Stimulated activated CD4-positive, alpha-beta T cell treated with anti-CD3 and anti-CD28 coated beads, Interleukin-12 subunit alpha, Interleukin-12 subunit beta, amount 100 ng/mL, for 4 hours (primary cell): ENCODE measurements around the gene LDB2.

Experiments
- DNase-seq: peaks from one replicate; pipeline ENCODE4 v3.0.0-alpha.2; 2020

LDB2 gene

GRCh38 chr4:16838226-16838875, 60.1 kb downstream of the LDB2 start:
- DNase-seq = no peak

GRCh38 chr4:16837475-16837874, 61.0 kb downstream of the LDB2 start:
- no peak for DNase-seq

- no peak for DNase-seq
Measured at GRCh38 chr4:16836324-16836723, 62.1 kb downstream of the LDB2 start.

- DNase-seq = no peak
Measured at GRCh38 chr4:16835597-16836247, 62.7 kb downstream of the LDB2 start.

GRCh38 chr4:16834814-16835213, 63.6 kb downstream of the LDB2 start:
- no peak for DNase-seq

- no peak for DNase-seq
Measured at GRCh38 chr4:16833722-16834121, 64.7 kb downstream of the LDB2 start.

- no peak for DNase-seq
Measured at GRCh38 chr4:16830081-16830480, 68.4 kb downstream of the LDB2 start.

GRCh38 chr4:16827794-16828724, 70.4 kb downstream of the LDB2 start:
- no peak for DNase-seq

GRCh38 chr4:16827045-16827444, 71.4 kb downstream of the LDB2 start:
- no peak for DNase-seq

- no peak for DNase-seq
Measured at GRCh38 chr4:16826406-16826910, 72.0 kb downstream of the LDB2 start.

GRCh38 chr4:16824278-16824806, 74.1 kb downstream of the LDB2 start:
- DNase-seq = no peak

- DNase-seq = no peak
Measured at GRCh38 chr4:16820329-16820728, 78.1 kb downstream of the LDB2 start.

GRCh38 chr4:16819652-16820051, 78.8 kb downstream of the LDB2 start:
- DNase-seq = no peak

GRCh38 chr4:16818005-16818404, 80.4 kb downstream of the LDB2 start:
- no peak for DNase-seq

- DNase-seq = no peak
Measured at GRCh38 chr4:16817286-16817685, 81.2 kb downstream of the LDB2 start.

GRCh38 chr4:16814361-16814760, 84.1 kb downstream of the LDB2 start:
- no peak for DNase-seq

- no peak for DNase-seq
Measured at GRCh38 chr4:16812041-16812440, 86.4 kb downstream of the LDB2 start.

GRCh38 chr4:16809943-16810342, 88.5 kb downstream of the LDB2 start:
- no peak for DNase-seq

GRCh38 chr4:16809064-16809463, 89.4 kb downstream of the LDB2 start:
- no peak for DNase-seq

GRCh38 chr4:16807355-16807754, 91.1 kb downstream of the LDB2 start:
- no peak for DNase-seq

GRCh38 chr4:16804581-16804980, 93.9 kb downstream of the LDB2 start:
- no peak for DNase-seq

- DNase-seq = no peak
Measured at GRCh38 chr4:16802044-16802443, 96.4 kb downstream of the LDB2 start.

- DNase-seq = no peak
Measured at GRCh38 chr4:16801356-16801755, 97.1 kb downstream of the LDB2 start.
